GM21423 (cell line): ENCODE results near the gene TIAM2.

Experiments
- ATAC-seq: cut with Tn5 transposase; IDR thresholded peaks from one replicate; pipeline ENCODE4 v1.9.1; 2021; ENCODE audit warnings: mild to moderate bottlenecking, moderate library complexity; ENCODE audit not compliant: unreplicated experiment

TIAM2 gene

GRCh38 chr6:155023717-155024116, 28.6 kb downstream of the TIAM2 start:
- ATAC-seq = no peak

GRCh38 chr6:155024391-155025027, 29.4 kb downstream of the TIAM2 start:
- no peak for ATAC-seq

GRCh38 chr6:155026022-155026705, 31.0 kb downstream of the TIAM2 start:
- no peak for ATAC-seq

GRCh38 chr6:155026706-155027045, 31.6 kb downstream of the TIAM2 start:
- no peak for ATAC-seq

GRCh38 chr6:155030148-155030720, 35.1 kb downstream of the TIAM2 start:
- no peak for ATAC-seq

GRCh38 chr6:155031091-155031490, 36.0 kb downstream of the TIAM2 start:
- ATAC-seq = no peak

- ATAC-seq = no peak
Observed at GRCh38 chr6:155033021-155033791, 38.1 kb downstream of the TIAM2 start.

GRCh38 chr6:155036907-155037306, 41.8 kb downstream of the TIAM2 start:
- ATAC-seq = no peak

GRCh38 chr6:155038104-155038503, 43.0 kb downstream of the TIAM2 start:
- no peak for ATAC-seq

GRCh38 chr6:155038527-155038926, 43.4 kb downstream of the TIAM2 start:
- ATAC-seq = no peak

GRCh38 chr6:155039618-155040017, 44.5 kb downstream of the TIAM2 start:
- no peak for ATAC-seq

GRCh38 chr6:155040154-155040553, 45.0 kb downstream of the TIAM2 start:
- ATAC-seq = no peak

- ATAC-seq = no peak
Observed at GRCh38 chr6:155040901-155041650, 46.0 kb downstream of the TIAM2 start.

GRCh38 chr6:155041741-155042279, 46.7 kb downstream of the TIAM2 start:
- no peak for ATAC-seq

GRCh38 chr6:155042983-155043382, 47.9 kb downstream of the TIAM2 start:
- no peak for ATAC-seq

- no peak for ATAC-seq
Observed at GRCh38 chr6:155045561-155046404, 50.7 kb downstream of the TIAM2 start.

GRCh38 chr6:155047523-155047922, 52.4 kb downstream of the TIAM2 start:
- no peak for ATAC-seq

GRCh38 chr6:155050311-155050710, 55.2 kb downstream of the TIAM2 start:
- peak; percentile 81 for ATAC-seq

- ATAC-seq = no peak
Observed at GRCh38 chr6:155054491-155055250, 59.6 kb downstream of the TIAM2 start.
